H1 (cell line): Measurements from ENCODE around the gene CENATAC. TPM values are rescaled to one million over a fixed set of nuclear protein-coding genes. Genes with fewer than 3 reads are reported as not detected.
"Not testable (repeated sequence)": the region's sequence is repeated elsewhere in the genome, so short reads cannot be mapped to it uniquely, and the experiment has no call there.

Source experiments
- CTCF ChIA-PET: fragments of 300-600 bp; sonication (Branson Sonifier 250); formaldehyde crosslinking; loops from one replicate; lab custom pipeline; 2021; ENCODE audit not compliant: partially characterized antibody; lab: Charles Lee
- POLR2A ChIA-PET: fragments of 300-600 bp; sonication (Branson Sonifier 250); formaldehyde crosslinking; loops from one replicate; lab custom pipeline; 2021; ENCODE audit warnings: inconsistent platforms; ENCODE audit not compliant: partially characterized antibody; lab: Charles Lee
- DNase-seq, 2 experiments: peaks; one replicate each; pipeline versions ENCODE4 v3.0.0 to v3.0.0-alpha.2; 2010 to 2022; ENCODE audit warnings: low spot score in 2 of 2, low read depth in 1 of 2, mixed read lengths in 1 of 2
- FAIRE-seq: peaks from 2 replicates; lab custom pipeline; 2011; peaks lifted over from hg19 to GRCh38; lab: Jason Lieb, UNC
- H2AFZ ChIP-seq: 2 replicates; pipeline ENCODE4 v1.8.1; 2012; ENCODE audit warnings: low read length, inconsistent platforms
- H2AK5ac ChIP-seq: 2 replicates; pipeline ENCODE4 v1.6.1; 2013; ENCODE audit warnings: low read depth, low read length
- H2BK120ac ChIP-seq: replicated peaks from 2 replicates; pipeline ENCODE3; 2013; ENCODE audit warnings: low read depth, low read length, inconsistent platforms
- H2BK12ac ChIP-seq: 2 replicates; pipeline ENCODE4 v1.6.1; 2013; ENCODE audit warnings: low read depth, low read length
- H2BK15ac ChIP-seq: 2 replicates; pipeline ENCODE4 v1.6.1; 2013; ENCODE audit warnings: low read length
- H2BK20ac ChIP-seq: 2 replicates; pipeline ENCODE4 v1.6.1; 2013; ENCODE audit warnings: low read length
- H2BK5ac ChIP-seq: 2 replicates; pipeline ENCODE4 v1.6.1; 2013; ENCODE audit warnings: low read depth, low read length
- H3K14ac ChIP-seq: 2 replicates; pipeline ENCODE4 v1.6.1; 2013; ENCODE audit warnings: inconsistent platforms; ENCODE audit not compliant: insufficient read length
- H3K18ac ChIP-seq: 2 replicates; pipeline ENCODE4 v1.6.1; 2013; ENCODE audit warnings: low read length; ENCODE audit errors: extremely low read depth
- H3K23ac ChIP-seq: 2 replicates; pipeline ENCODE4 v1.6.1; 2013; ENCODE audit warnings: inconsistent platforms; ENCODE audit not compliant: insufficient read length
- H3K23me2 ChIP-seq: 2 replicates; pipeline ENCODE4 v1.6.1; 2013; ENCODE audit warnings: low read depth, low read length
- H3K27ac ChIP-seq: 2 replicates; pipeline ENCODE4 v1.6.1; 2011; ENCODE audit warnings: low read depth, low read length, inconsistent platforms
- H3K27me3 ChIP-seq, 4 experiments: replicated peaks in 1 of 4; 1 replicate in 1 of 4; 2 replicates in 3 of 4; pipeline versions ENCODE4 v1.6.1 to v1.8.1; 2011 to 2013; ENCODE audit warnings: low read length in 3 of 4, mild to moderate bottlenecking in 3 of 4, inconsistent platforms in 2 of 4, mixed read lengths in 2 of 4, moderate library complexity in 1 of 4; ENCODE audit not compliant: control insufficient read depth in 3 of 4, insufficient read depth in 3 of 4; ENCODE audit errors: extremely low read depth in 1 of 4
- H3K36me3 ChIP-seq, 4 experiments: 2 replicates each; pipeline versions ENCODE4 v1.6.1 to v1.8.1; 2011 to 2013; ENCODE audit warnings: mild to moderate bottlenecking in 4 of 4, low read length in 3 of 4, moderate library complexity in 2 of 4, control low read depth in 1 of 4, inconsistent platforms in 1 of 4; ENCODE audit not compliant: insufficient read depth in 4 of 4, control insufficient read depth in 2 of 4
- H3K4ac ChIP-seq: replicated peaks from 2 replicates; pipeline ENCODE3; 2013; ENCODE audit warnings: low read length, low read depth, mixed read lengths, inconsistent platforms; ENCODE audit not compliant: insufficient read length
- H3K4me1 ChIP-seq, 4 experiments: replicated peaks in 1 of 4; 1 replicate in 1 of 4; 2 replicates in 3 of 4; pipeline versions ENCODE4 v1.6.1 to v1.8.1; 2011 to 2013; ENCODE audit warnings: low read length in 3 of 4, inconsistent platforms in 2 of 4, mixed read lengths in 1 of 4; ENCODE audit not compliant: insufficient read depth in 4 of 4, control insufficient read depth in 3 of 4
- H3K4me2 ChIP-seq, 2 experiments: 2 replicates each; pipeline versions ENCODE4 v1.6.1 to v1.8.1; 2011 to 2013; ENCODE audit warnings: low read depth in 2 of 2, low read length in 2 of 2, control low read depth in 1 of 2, inconsistent platforms in 1 of 2, mild to moderate bottlenecking in 1 of 2; ENCODE audit not compliant: insufficient read depth in 1 of 2
- H3K4me3 ChIP-seq, 4 experiments: fragments of 200-600, 300-600 bp in 1 of 4; sonication (generic), shearing (Covaris generic), sonication (Bioruptor Twin) in 1 of 4; 2 replicates each; pipeline versions ENCODE4 v1.5.1 to v1.8.1; 2011 to 2016; ENCODE audit warnings: low read length in 4 of 4, low read depth in 3 of 4, control low read depth in 2 of 4, inconsistent platforms in 2 of 4, mild to moderate bottlenecking in 2 of 4, mixed read lengths in 1 of 4, moderate library complexity in 1 of 4; ENCODE audit not compliant: insufficient read depth in 2 of 4; ENCODE audit errors: extremely low read depth in 1 of 4
- H3K56ac ChIP-seq: replicated peaks from 2 replicates; pipeline ENCODE3; 2013; ENCODE audit warnings: low read depth, mild to moderate bottlenecking, mixed read lengths, low read length, inconsistent platforms; ENCODE audit not compliant: insufficient read length
- H3K79me1 ChIP-seq: 2 replicates; pipeline ENCODE4 v1.6.1; 2013; ENCODE audit warnings: low read depth, low read length, control low read depth
- H3K79me2 ChIP-seq, 2 experiments: 2 replicates each; pipeline versions ENCODE4 v1.6.1 to v1.8.1; 2012 to 2013; ENCODE audit warnings: low read length in 2 of 2, mild to moderate bottlenecking in 2 of 2, inconsistent platforms in 1 of 2; ENCODE audit not compliant: insufficient read depth in 2 of 2, control insufficient read depth in 1 of 2
- H3K9ac ChIP-seq, 4 experiments: replicated peaks in 1 of 4; 1 replicate in 1 of 4; 2 replicates in 3 of 4; pipeline versions ENCODE4 v1.6.1 to v1.8.1; 2011 to 2013; ENCODE audit warnings: low read depth in 3 of 4, low read length in 3 of 4, control low read depth in 2 of 4, mild to moderate bottlenecking in 2 of 4, moderate library complexity in 2 of 4, inconsistent platforms in 1 of 4; ENCODE audit errors: extremely low read depth in 1 of 4
- H3K9me3 ChIP-seq, 2 experiments: 2 replicates each; pipeline versions ENCODE4 v1.6.1 to v1.8.1; 2012 to 2013; ENCODE audit warnings: mild to moderate bottlenecking in 2 of 2, moderate library complexity in 2 of 2, control low read depth in 1 of 2, inconsistent platforms in 1 of 2, low read depth in 1 of 2, low read length in 1 of 2, mixed read lengths in 1 of 2; ENCODE audit not compliant: insufficient read depth in 2 of 2
- H4K20me1 ChIP-seq, 2 experiments: replicated peaks in 1 of 2; 2 replicates each; pipeline versions ENCODE3 to v1.8.1; 2011 to 2013; ENCODE audit warnings: inconsistent platforms in 2 of 2, low read length in 2 of 2, mild to moderate bottlenecking in 1 of 2; ENCODE audit not compliant: insufficient read depth in 2 of 2, control insufficient read depth in 1 of 2
- H4K5ac ChIP-seq: 2 replicates; pipeline ENCODE4 v1.6.1; 2013; ENCODE audit warnings: low read length, low read depth, mixed read lengths, inconsistent platforms; ENCODE audit not compliant: insufficient read length
- H4K8ac ChIP-seq: 2 replicates; pipeline ENCODE4 v1.8.0; 2013; ENCODE audit warnings: mild to moderate bottlenecking, moderate library complexity, low read length, inconsistent platforms; ENCODE audit not compliant: insufficient read depth; ENCODE audit errors: extremely low read depth
- H4K91ac ChIP-seq: replicated peaks from 2 replicates; pipeline ENCODE3; 2013; ENCODE audit warnings: low read length, mixed read lengths, inconsistent platforms; ENCODE audit not compliant: insufficient read length
- CHD2 ChIP-seq: IDR thresholded peaks from 2 replicates; pipeline ENCODE4 v1.6.1; 2012; ENCODE audit warnings: low read length, improper control_type of control experiment
- EGR1 ChIP-seq: IDR thresholded peaks from 2 replicates; pipeline ENCODE4 v1.6.1; 2011; ENCODE audit warnings: low read depth, low read length, borderline replicate concordance
- JUN ChIP-seq: IDR thresholded peaks from 2 replicates; pipeline ENCODE4 v1.6.1; 2011; ENCODE audit warnings: low read depth, mild to moderate bottlenecking, improper control_type of control experiment, low read length
- KDM5A ChIP-seq: fragments of 200-600 bp; IDR thresholded peaks from 2 replicates; pipeline ENCODE4 v1.7.1; 2012; ENCODE audit warnings: mild to moderate bottlenecking, low read length, inconsistent platforms, mixed read lengths
- PHF8 ChIP-seq: fragments of 200-600 bp; sonication (generic); conservative IDR thresholded peaks from 2 replicates; pipeline ENCODE4 v1.7.1; 2012; ENCODE audit warnings: low read depth, mild to moderate bottlenecking, inconsistent platforms, low read length, moderate library complexity
- POLR2A ChIP-seq, 2 experiments: IDR thresholded peaks; 1 replicate in 1 of 2; 2 replicates in 1 of 2; pipeline ENCODE4 v1.6.1; 2011; ENCODE audit warnings: low read depth in 2 of 2, low read length in 2 of 2, mild to moderate bottlenecking in 2 of 2; ENCODE audit errors: control extremely low read depth in 1 of 2
- WGBS, 2 experiments: shearing (Covaris generic) in 1 of 2; methylation state at CpG; one replicate each; pipeline versions ENCODE4 v1.1.6 to v1.1.7; 2013 to 2015; ENCODE audit warnings: low lambda C conversion rate in 2 of 2, mixed read lengths in 2 of 2, inconsistent platforms in 1 of 2, low coverage in 1 of 2, missing lambda C conversion rate in 1 of 2; ENCODE audit not compliant: insufficient replicate concordance in 2 of 2, insufficient coverage in 1 of 2, insufficient read length in 1 of 2; ENCODE audit errors: extremely low coverage in 1 of 2, missing lambda C conversion rate in 1 of 2; 5-methylcytosine and 5-hydroxymethylcytosine counted together
- polyA plus RNA-seq, 7 experiments: library from polyadenylated mRNA; depleted of rRNA in 3 of 7; stranded (reverse) in 5 of 7; unstranded in 2 of 7; fragments of >200 nt in 5 of 7; fragments of 200-250 nt in 2 of 7; gene quantifications; 1 replicate in 5 of 7; 2 replicates in 1 of 7; 4 replicates in 1 of 7; pipeline versions ENCODE4 v1.2.1 to v1.2.3, GENCODE V29; 2011 to 2013; ENCODE audit warnings: missing spikeins in 2 of 7, mixed read lengths in 2 of 7
- total RNA-seq: library from RNA; stranded (reverse); fragmentation: NEBNext Ultra II Directional; extraction: Animal tissue kit (Norgen Biotek cat#: 25700); gene quantifications from 2 replicates; pipeline ENCODE4 v1.2.1, GENCODE V29; 2021

The CENATAC gene
- total and polyA plus RNA-seq, 2 of the 8 experiments (the other 6 are each of a cell fraction or from before 2014, with no cell fraction given) = 22.7 to 36.4 TPM

- TF ChIP-seq EGR1 (no peak), KDM5A (no peak), PHF8 (no peak), POLR2A (IDR thresholded peaks at IDR 0.05; ENCODE audit: control extremely low read depth in 1 of 2, low read depth in 2 of 2, low read length in 2 of 2) (no peak), CHD2 (no peak), JUN (no peak)
These were observed 36.3 kb upstream of the CENATAC start (continued) for GRCh38 chr11:118961591-118961990.

GRCh38 chr11:118969508-118969907 is 28.4 kb upstream of the CENATAC start:
- POLR2A ChIA-PET = interaction anchor here (0.6 to 1.0 kb wide), 2 partner anchors 10 to 124 kb away, joined by 3 read pairs; no protein-coding TSS in a partner anchor
- H3K4me1 ChIP-seq = not testable (repeated sequence)

More at GRCh38 chr11:118969508-118969907, 28.4 kb upstream of the CENATAC start:
- H3K4ac ChIP-seq, H3K56ac ChIP-seq, H3K4me2 ChIP-seq, H4K5ac ChIP-seq, DNase-seq, H2BK20ac ChIP-seq, H3K9ac ChIP-seq, H3K14ac ChIP-seq, CTCF ChIA-PET, H2AFZ ChIP-seq, H2AK5ac ChIP-seq, H3K23me2 ChIP-seq, H2BK15ac ChIP-seq, H2BK120ac ChIP-seq, H2BK5ac ChIP-seq, H4K91ac ChIP-seq, H3K27ac ChIP-seq, H3K36me3 ChIP-seq, H3K27me3 ChIP-seq, H3K4me3 ChIP-seq, H3K18ac ChIP-seq, H3K23ac ChIP-seq, H3K79me2 ChIP-seq, H4K8ac ChIP-seq, H3K79me1 ChIP-seq, H3K9me3 ChIP-seq, H2BK12ac ChIP-seq, FAIRE-seq, H4K20me1 ChIP-seq: not testable (repeated sequence)
- 89% methylated on average over 1 of the region's 2 CpGs; no CpG with 5 or more reads in 1 of the 2 experiments for WGBS, 2 experiments
